SHP77 treated with DMSO at 0.1 percent for 48 hours (cell line): ENCODE data around the gene CRIP1.

Experiments
- DNase-seq: peaks from one replicate; lab custom pipeline; 2025; lab: John Stamatoyannopoulos, UW

Gene CRIP1

GRCh38 chr14:105470350-105471296 is 16.1 kb upstream of the CRIP1 start:
- DNase-seq, result no peak

- DNase-seq, result no peak
Observed at GRCh38 chr14:105471297-105471821, 15.3 kb upstream of the CRIP1 start.

- DNase-seq, result no peak
Observed at GRCh38 chr14:105471823-105472485, 14.7 kb upstream of the CRIP1 start.

- DNase-seq, result no peak
Observed at GRCh38 chr14:105472486-105472991, 14.1 kb upstream of the CRIP1 start.

- no peak for DNase-seq
Observed at GRCh38 chr14:105473033-105473676, 13.5 kb upstream of the CRIP1 start.

- no peak for DNase-seq
Observed at GRCh38 chr14:105473677-105474482, 12.8 kb upstream of the CRIP1 start.

- DNase-seq, result no peak
Observed at GRCh38 chr14:105474483-105475268, 12.0 kb upstream of the CRIP1 start, which contains the start of gene CRIP2. Gene CRIP2 (plus strand): TSS chr14:105474821. CDS start chr14:105474863, 42 bp downstream.

GRCh38 chr14:105475269-105476096 is 11.2 kb upstream of the CRIP1 start:
- DNase-seq, result peak; percentile 30

- peak; percentile 39 for DNase-seq
Observed at GRCh38 chr14:105476097-105476830, 10.4 kb upstream of the CRIP1 start.

GRCh38 chr14:105476831-105477659 is 9.6 kb upstream of the CRIP1 start:
- no peak for DNase-seq

- no peak for DNase-seq
Observed at GRCh38 chr14:105477660-105478397, 8.9 kb upstream of the CRIP1 start.

GRCh38 chr14:105478398-105479251 is 8.1 kb upstream of the CRIP1 start:
- no peak for DNase-seq

- DNase-seq, result no peak
Observed at GRCh38 chr14:105479431-105480158, 7.1 kb upstream of the CRIP1 start.

- no peak for DNase-seq
Observed at GRCh38 chr14:105480199-105480746, 6.4 kb upstream of the CRIP1 start.
